ENCODE data around the gene NPTN.

DNA sequence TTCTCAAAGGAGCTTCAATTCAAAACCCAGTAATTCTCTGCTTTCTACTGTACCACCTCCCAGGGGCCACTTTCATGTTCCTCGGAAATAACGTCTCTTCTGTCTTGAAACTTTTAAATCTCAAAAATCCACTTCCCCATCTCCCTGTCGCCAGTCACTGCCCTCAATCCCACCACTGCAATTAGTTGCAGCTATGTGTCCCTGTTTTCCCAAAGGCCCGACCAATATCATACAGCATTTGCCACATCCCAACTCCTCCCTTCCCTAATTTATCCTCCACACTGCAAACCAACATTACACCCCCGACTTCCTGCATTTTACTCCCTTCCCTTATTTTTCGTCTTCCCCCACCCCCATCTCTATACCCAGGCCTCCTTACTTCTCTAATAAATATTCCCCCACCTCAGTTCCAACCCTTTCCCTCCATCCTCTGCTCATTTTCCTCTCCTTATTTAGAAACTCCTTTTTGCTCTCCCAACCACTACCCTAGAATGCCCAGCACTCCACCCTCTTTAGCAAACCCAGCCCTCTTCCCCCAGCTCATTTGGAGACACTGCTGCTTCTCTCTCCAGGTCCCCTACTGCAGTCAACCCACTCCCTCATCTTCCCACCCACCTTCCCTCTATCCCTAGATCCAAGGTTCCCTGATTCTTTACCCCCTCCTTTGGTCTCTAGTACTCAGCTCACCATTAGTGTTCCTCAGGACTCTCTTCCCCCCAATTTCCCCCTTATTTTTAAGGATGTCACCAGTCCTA lies 1.1 kb downstream of the NPTN start:
- no peak for TF ChIP-seq EP300 (IDR thresholded peaks at IDR 0.05)
- TF ChIP-seq, protein P1, sequence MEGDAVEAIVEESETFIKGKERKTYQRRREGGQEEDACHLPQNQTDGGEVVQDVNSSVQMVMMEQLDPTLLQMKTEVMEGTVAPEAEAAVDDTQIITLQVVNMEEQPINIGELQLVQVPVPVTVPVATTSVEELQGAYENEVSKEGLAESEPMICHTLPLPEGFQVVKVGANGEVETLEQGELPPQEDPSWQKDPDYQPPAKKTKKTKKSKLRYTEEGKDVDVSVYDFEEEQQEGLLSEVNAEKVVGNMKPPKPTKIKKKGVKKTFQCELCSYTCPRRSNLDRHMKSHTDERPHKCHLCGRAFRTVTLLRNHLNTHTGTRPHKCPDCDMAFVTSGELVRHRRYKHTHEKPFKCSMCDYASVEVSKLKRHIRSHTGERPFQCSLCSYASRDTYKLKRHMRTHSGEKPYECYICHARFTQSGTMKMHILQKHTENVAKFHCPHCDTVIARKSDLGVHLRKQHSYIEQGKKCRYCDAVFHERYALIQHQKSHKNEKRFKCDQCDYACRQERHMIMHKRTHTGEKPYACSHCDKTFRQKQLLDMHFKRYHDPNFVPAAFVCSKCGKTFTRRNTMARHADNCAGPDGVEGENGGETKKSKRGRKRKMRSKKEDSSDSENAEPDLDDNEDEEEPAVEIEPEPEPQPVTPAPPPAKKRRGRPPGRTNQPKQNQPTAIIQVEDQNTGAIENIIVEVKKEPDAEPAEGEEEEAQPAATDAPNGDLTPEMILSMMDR (IDR thresholded peaks at IDR 0.05) = peak in 1 of 4 experiments; percentile 6
- peak; percentile 53 to 60 for TF ChIP-seq POLR2A (IDR thresholded peaks at IDR 0.05)
